H9 (cell line): ENCODE measurements around the gene ZNRF4. TPM values are rescaled to one million over a fixed set of nuclear protein-coding genes. Genes with fewer than 3 reads are reported as not detected.

Experiments
- DNase-seq: peaks from one replicate; pipeline ENCODE4 v3.0.0-alpha.2; 2017
- H2AFZ ChIP-seq: one replicate; pipeline ENCODE4 v1.6.1; 2013; ENCODE audit warnings: mild to moderate bottlenecking, low read length, control low read depth, moderate library complexity
- H2AK5ac ChIP-seq: 2 replicates; pipeline ENCODE4 v1.6.1; 2013; ENCODE audit warnings: low read length, control low read depth, mixed read lengths; ENCODE audit not compliant: insufficient read length
- H2BK120ac ChIP-seq: one replicate; pipeline ENCODE4 v1.6.1; 2013; ENCODE audit warnings: low read depth, mild to moderate bottlenecking, low read length, control low read depth, inconsistent platforms; ENCODE audit not compliant: poor library complexity, severe bottlenecking
- H2BK12ac ChIP-seq: 2 replicates; pipeline ENCODE4 v1.6.1; 2013; ENCODE audit warnings: low read length, control low read depth, mixed read lengths, low read depth; ENCODE audit not compliant: insufficient read length
- H2BK15ac ChIP-seq: 2 replicates; pipeline ENCODE4 v1.6.1; 2013; ENCODE audit warnings: low read depth, low read length, control low read depth
- H2BK20ac ChIP-seq: one replicate; pipeline ENCODE4 v1.6.1; 2013; ENCODE audit warnings: low read depth, mild to moderate bottlenecking, low read length, control low read depth, inconsistent platforms; ENCODE audit not compliant: poor library complexity, severe bottlenecking
- H2BK5ac ChIP-seq: 2 replicates; pipeline ENCODE4 v1.6.1; 2013; ENCODE audit warnings: low read length, control low read depth, mixed read lengths; ENCODE audit not compliant: insufficient read length
- H3K14ac ChIP-seq: 2 replicates; pipeline ENCODE4 v1.6.1; 2013; ENCODE audit warnings: low read length, control low read depth; ENCODE audit not compliant: insufficient read depth
- H3K18ac ChIP-seq: 2 replicates; pipeline ENCODE4 v1.6.1; 2013; ENCODE audit warnings: low read depth, mild to moderate bottlenecking, mixed read lengths, low read length, control low read depth; ENCODE audit not compliant: insufficient read length
- H3K23ac ChIP-seq: 2 replicates; pipeline ENCODE4 v1.6.1; 2013; ENCODE audit warnings: low read length, control low read depth, mixed read lengths, low read depth; ENCODE audit not compliant: insufficient read length
- H3K23me2 ChIP-seq: 2 replicates; pipeline ENCODE4 v1.6.1; 2013; ENCODE audit warnings: low read depth, mild to moderate bottlenecking, mixed read lengths, low read length, control low read depth; ENCODE audit not compliant: insufficient read length, poor library complexity, severe bottlenecking
- H3K27ac ChIP-seq: 2 replicates; pipeline ENCODE4 v1.5.1; 2013; ENCODE audit warnings: low read length, control low read depth, mixed read lengths, low read depth; ENCODE audit not compliant: insufficient read length
- H3K27me3 ChIP-seq: 2 replicates; pipeline ENCODE4 v1.6.1; 2013; ENCODE audit warnings: low read length, control low read depth, inconsistent platforms; ENCODE audit not compliant: insufficient read depth
- H3K4ac ChIP-seq: 2 replicates; pipeline ENCODE4 v1.6.1; 2013; ENCODE audit warnings: low read depth, mild to moderate bottlenecking, control low read depth, inconsistent platforms, low read length, moderate library complexity
- H3K4me1 ChIP-seq: 2 replicates; pipeline ENCODE4 v1.6.1; 2013; ENCODE audit warnings: low read length, control low read depth, inconsistent platforms; ENCODE audit not compliant: insufficient read depth
- H3K4me2 ChIP-seq: 2 replicates; pipeline ENCODE4 v1.6.1; 2013; ENCODE audit warnings: low read length, control low read depth, mixed read lengths; ENCODE audit not compliant: insufficient read length, insufficient read depth
- H3K56ac ChIP-seq: 2 replicates; pipeline ENCODE4 v1.6.1; 2013; ENCODE audit warnings: low read depth, mild to moderate bottlenecking, mixed read lengths, low read length, control low read depth; ENCODE audit not compliant: insufficient read length
- H3K79me1 ChIP-seq: 2 replicates; pipeline ENCODE4 v1.6.1; 2013; ENCODE audit warnings: low read depth, mild to moderate bottlenecking, moderate library complexity, low read length, control low read depth, inconsistent platforms; ENCODE audit not compliant: insufficient read depth, poor library complexity, severe bottlenecking
- H3K79me2 ChIP-seq: 2 replicates; pipeline ENCODE4 v1.6.1; 2013; ENCODE audit warnings: low read length, control low read depth, inconsistent platforms; ENCODE audit not compliant: insufficient read depth
- H3K9ac ChIP-seq: 2 replicates; pipeline ENCODE4 v1.6.1; 2013; ENCODE audit warnings: low read length, control low read depth, mixed read lengths; ENCODE audit not compliant: insufficient read length; ENCODE audit errors: extremely low read depth
- H3K9me3 ChIP-seq: one replicate; pipeline ENCODE4 v1.6.1; 2013; ENCODE audit warnings: low read depth, low read length, inconsistent platforms; ENCODE audit not compliant: control insufficient read depth
- H3T11ph ChIP-seq: one replicate; pipeline ENCODE4 v1.6.1; 2013; ENCODE audit warnings: mild to moderate bottlenecking, low read length, control low read depth, inconsistent platforms
- H4K20me1 ChIP-seq: one replicate; pipeline ENCODE4 v1.6.1; 2013; ENCODE audit not compliant: control insufficient read depth, insufficient read length, insufficient read depth
- H4K5ac ChIP-seq: 2 replicates; pipeline ENCODE4 v1.6.1; 2013; ENCODE audit warnings: low read depth, mild to moderate bottlenecking, mixed read lengths, low read length, control low read depth; ENCODE audit not compliant: insufficient read length
- H4K8ac ChIP-seq: replicated peaks from 2 replicates; pipeline ENCODE4 v1.6.1; 2013; ENCODE audit warnings: low read length, control low read depth, mixed read lengths, low read depth; ENCODE audit not compliant: insufficient read length
- H4K91ac ChIP-seq: 2 replicates; pipeline ENCODE4 v1.6.1; 2013; ENCODE audit warnings: low read depth, mild to moderate bottlenecking, moderate library complexity, mixed read lengths, low read length, control low read depth; ENCODE audit not compliant: insufficient read length
- H3K27ac Mint-ChIP-seq, 3 experiments: 2 replicates in 2 of 3; 3 replicates in 1 of 3; pipeline ENCODE4 v1.8.0; 2020 to 2021; ENCODE audit warnings: mixed read lengths in 3 of 3, mild to moderate bottlenecking in 1 of 3, moderate library complexity in 1 of 3
- H3K27me3 Mint-ChIP-seq: 2 replicates; pipeline ENCODE4 v1.8.0; 2021; ENCODE audit warnings: low read depth, mild to moderate bottlenecking, moderate library complexity, mixed read lengths
- H3K36me3 Mint-ChIP-seq, 3 experiments: 2 replicates in 2 of 3; 3 replicates in 1 of 3; pipeline ENCODE4 v1.8.0; 2020 to 2021; ENCODE audit warnings: low read depth in 3 of 3, mixed read lengths in 3 of 3; ENCODE audit not compliant: insufficient read depth in 1 of 3
- H3K4me1 Mint-ChIP-seq, 2 experiments: 2 replicates each; pipeline ENCODE4 v1.8.0; 2020; ENCODE audit warnings: mixed read lengths in 2 of 2
- H3K4me3 Mint-ChIP-seq, 2 experiments: 2 replicates in 1 of 2; 3 replicates in 1 of 2; pipeline ENCODE4 v1.8.0; 2020 to 2021; ENCODE audit warnings: mild to moderate bottlenecking in 2 of 2, mixed read lengths in 2 of 2, moderate library complexity in 1 of 2
- H3K9me3 Mint-ChIP-seq, 2 experiments: 2 replicates in 1 of 2; 3 replicates in 1 of 2; pipeline ENCODE4 v1.8.0; 2020; ENCODE audit warnings: mild to moderate bottlenecking in 2 of 2, mixed read lengths in 2 of 2, moderate library complexity in 1 of 2
- WGBS: extraction: QIAGEN DNeasy Blood & Tissue Kit; methylation state at CpG from one replicate; pipeline ENCODE4 v1.1.7; 2013; ENCODE audit warnings: missing lambda C conversion rate, low lambda C conversion rate, mixed read lengths; ENCODE audit not compliant: insufficient read length; ENCODE audit errors: extremely low coverage; 5-methylcytosine and 5-hydroxymethylcytosine counted together
- total RNA-seq: library from RNA; stranded (reverse); gene quantifications from 2 replicates; pipeline ENCODE4 v1.2.1, GENCODE V29; 2021
- TF ChIP-seq, protein P1 (sequence below): fragments of 200-600 bp; sonication (generic); conservative IDR thresholded peaks from 3 replicates; pipeline ENCODE4 v1.8.0; 2021; ENCODE audit warnings: antibody characterized with exemption, mild to moderate bottlenecking

The ZNRF4 gene
- total RNA-seq, 1 experiment from 2014 or later = not detected

DNA sequence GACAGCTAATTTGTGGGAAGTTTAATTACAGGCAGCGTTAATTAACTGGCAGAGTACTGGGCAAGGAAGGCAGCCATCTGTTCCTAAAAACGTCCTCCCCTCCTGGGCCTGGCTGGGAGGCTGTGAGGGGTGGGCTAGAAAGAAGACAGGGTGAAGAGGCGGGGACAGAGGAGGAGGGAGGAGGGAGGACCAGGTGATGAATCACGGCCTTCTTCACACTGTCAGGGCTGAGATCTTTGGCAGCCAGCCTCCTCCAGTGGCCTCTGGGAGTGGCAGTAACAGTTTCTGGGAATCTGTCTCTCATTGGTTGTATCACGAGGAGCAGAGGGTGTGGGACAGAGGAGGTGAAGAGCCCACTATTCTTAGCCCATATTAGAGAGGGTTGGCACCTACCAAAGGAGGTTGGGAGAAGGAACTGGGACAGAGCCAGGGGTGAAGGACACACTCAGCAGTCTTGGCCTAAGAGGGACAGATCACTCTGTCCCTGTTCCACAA, 9.6 kb upstream of the ZNRF4 start:
- no peak overlapping the region for H3K4ac ChIP-seq
- no peak overlapping the region for H3K4me3 Mint-ChIP-seq
- no peak overlapping the region for H4K91ac ChIP-seq
- H2BK15ac ChIP-seq = no peak overlapping the region
- no peaks in the 10 kb centered on the region for H4K20me1 ChIP-seq
- peaks cover 0 to 3% of the 10 kb centered on the region in 2 experiments; a peak in 1 of 5 replicates for H3K9me3 Mint-ChIP-seq
- H3K9me3 ChIP-seq = no peaks in the 10 kb centered on the region
- H3K56ac ChIP-seq = no peak overlapping the region
- no peak overlapping the region for H3K27ac ChIP-seq
- no peak for DNase-seq
- H3K9ac ChIP-seq = no peak overlapping the region
- no peak overlapping the region for H2BK5ac ChIP-seq
- no peak overlapping the region for H3K18ac ChIP-seq
- H3K14ac ChIP-seq = no peak overlapping the region
- no peak overlapping the region for H2BK12ac ChIP-seq
- H3K4me1 Mint-ChIP-seq = peaks cover 0 to 8% of the 10 kb centered on the region in 2 experiments; a peak in 3 of 4 replicates
- H3K79me1 ChIP-seq = no peaks in the 10 kb centered on the region
- H3K27ac Mint-ChIP-seq = no peak overlapping the region
- H2BK120ac ChIP-seq = no peak overlapping the region
- H3K36me3 Mint-ChIP-seq = no peaks in the 10 kb centered on the region
- TF ChIP-seq, protein P1, sequence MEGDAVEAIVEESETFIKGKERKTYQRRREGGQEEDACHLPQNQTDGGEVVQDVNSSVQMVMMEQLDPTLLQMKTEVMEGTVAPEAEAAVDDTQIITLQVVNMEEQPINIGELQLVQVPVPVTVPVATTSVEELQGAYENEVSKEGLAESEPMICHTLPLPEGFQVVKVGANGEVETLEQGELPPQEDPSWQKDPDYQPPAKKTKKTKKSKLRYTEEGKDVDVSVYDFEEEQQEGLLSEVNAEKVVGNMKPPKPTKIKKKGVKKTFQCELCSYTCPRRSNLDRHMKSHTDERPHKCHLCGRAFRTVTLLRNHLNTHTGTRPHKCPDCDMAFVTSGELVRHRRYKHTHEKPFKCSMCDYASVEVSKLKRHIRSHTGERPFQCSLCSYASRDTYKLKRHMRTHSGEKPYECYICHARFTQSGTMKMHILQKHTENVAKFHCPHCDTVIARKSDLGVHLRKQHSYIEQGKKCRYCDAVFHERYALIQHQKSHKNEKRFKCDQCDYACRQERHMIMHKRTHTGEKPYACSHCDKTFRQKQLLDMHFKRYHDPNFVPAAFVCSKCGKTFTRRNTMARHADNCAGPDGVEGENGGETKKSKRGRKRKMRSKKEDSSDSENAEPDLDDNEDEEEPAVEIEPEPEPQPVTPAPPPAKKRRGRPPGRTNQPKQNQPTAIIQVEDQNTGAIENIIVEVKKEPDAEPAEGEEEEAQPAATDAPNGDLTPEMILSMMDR = no peak
- no peak overlapping the region for H2BK20ac ChIP-seq
- no CpG with 5 or more reads among the region's 5 CpGs for WGBS
- no peak overlapping the region for H2AFZ ChIP-seq
- no peak overlapping the region for H3K4me2 ChIP-seq
- no peak overlapping the region for H4K8ac ChIP-seq
- H3K79me2 ChIP-seq = no peaks in the 10 kb centered on the region
- H3T11ph ChIP-seq = no peak overlapping the region
- H3K23ac ChIP-seq = no peak overlapping the region
- H3K23me2 ChIP-seq = no peaks in the 10 kb centered on the region
- H2AK5ac ChIP-seq = no peak overlapping the region
- no peaks in the 10 kb centered on the region for H3K27me3 ChIP-seq
- no peaks in the 10 kb centered on the region for H3K4me1 ChIP-seq
- no peak overlapping the region for H4K5ac ChIP-seq
- peaks cover 67% of the 10 kb centered on the region for H3K27me3 Mint-ChIP-seq
